GM20000 (cell line): ENCODE measurements around the gene ADRM1.

Experiments used
- DNase-seq: peaks from one replicate; pipeline ENCODE4 v3.0.0; 2012; ENCODE audit warnings: low spot score
- CTCF ChIP-seq: IDR thresholded peaks from 2 replicates; pipeline ENCODE4 v1.5.1; 2012; ENCODE audit warnings: mild to moderate bottlenecking, control low read depth; ENCODE audit errors: extremely low read depth, missing control alignments

The ADRM1 gene

GRCh38 chr20:62297449-62298227, 5.2 kb upstream of the ADRM1 start:
- DNase-seq = no peak
- TF ChIP-seq CTCF = no peak

GRCh38 chr20:62298577-62299249, 4.1 kb upstream of the ADRM1 start:
- TF ChIP-seq CTCF = no peak
- no peak for DNase-seq

- DNase-seq = no peak
- TF ChIP-seq CTCF = no peak
These were observed 3.0 kb upstream of the ADRM1 start for GRCh38 chr20:62299666-62300236.

GRCh38 chr20:62300319-62300718, 2.5 kb upstream of the ADRM1 start:
- no peak for TF ChIP-seq CTCF
- no peak for DNase-seq

GRCh38 chr20:62301111-62301668, 1.6 kb upstream of the ADRM1 start:
- DNase-seq = no peak
- no peak for TF ChIP-seq CTCF

- TF ChIP-seq CTCF = peak; percentile 88
- DNase-seq = peak; percentile 92
These were observed 940 bp upstream of the ADRM1 start for GRCh38 chr20:62301773-62302340.

- no peak for DNase-seq
- no peak for TF ChIP-seq CTCF
These were observed 204 bp downstream of the ADRM1 start for GRCh38 chr20:62303062-62303339.
